SK-N-SH (cell line): ENCODE results near the gene WT1.

ENCODE experiments used
- CTCF ChIP-seq: fragments of 200-600 bp; sonication (generic); IDR thresholded peaks from 2 replicates; pipeline ENCODE4 v1.6.1; 2017; ENCODE audit warnings: antibody characterized with exemption, mild to moderate bottlenecking, moderate library complexity
- EP300 ChIP-seq, 2 experiments: IDR thresholded peaks; 2 replicates each; pipeline versions ENCODE4 v1.4.0 to v1.6.1; 2012; ENCODE audit warnings: borderline replicate concordance in 1 of 2, low read depth in 1 of 2, low read length in 1 of 2
- GABPA ChIP-seq: IDR thresholded peaks from 2 replicates; pipeline ENCODE4 v1.4.0; 2012; ENCODE audit warnings: low read depth, mild to moderate bottlenecking
- JUND ChIP-seq: IDR thresholded peaks from 2 replicates; pipeline ENCODE4 v1.4.0; 2012
- USF2 ChIP-seq: fragments of 150-350 bp; IDR thresholded peaks from 2 replicates; pipeline ENCODE4 v1.6.1; 2017; ENCODE audit warnings: antibody characterized with exemption, low read length, low read depth, borderline replicate concordance

GRCh38 chr11:32385998-32386397 is 49.3 kb downstream of the WT1 start:
- TF ChIP-seq CTCF (peak; percentile 65), USF2 (no peak), JUND (no peak), GABPA (no peak), EP300 (IDR thresholded peaks at IDR 0.05; ENCODE audit: borderline replicate concordance in 1 of 2, low read depth in 1 of 2, low read length in 1 of 2) (no peak)
